SK-N-SH treated with all-trans-retinoic acid at 6 μM for 48 hours (cell line): Measurements from ENCODE around the gene CACNA2D3.

Experiments
- ATAC-seq: fragments of 200-7000 bp; cut with Tn5 transposase; 3 replicates; pipeline ENCODE4 v1.9.1; 2020; ENCODE audit warnings: mild to moderate bottlenecking, moderate library complexity
- ARNTL ChIP-seq: fragments of 450-650 bp; formaldehyde crosslinking; IDR thresholded peaks from 2 replicates; pipeline ENCODE4 v1.5.0; 2020; ENCODE audit warnings: low read depth, mild to moderate bottlenecking, moderate library complexity, borderline replicate concordance
- BACH2 ChIP-seq: fragments of 250-450 bp; sonication (Bioruptor Pico); IDR thresholded peaks from 2 replicates; pipeline ENCODE4 v1.9.0; 2021; ENCODE audit warnings: mild to moderate bottlenecking, borderline replicate concordance
- CSDC2 ChIP-seq: fragments of 250-450 bp; sonication (Bioruptor Pico); IDR thresholded peaks from 2 replicates; pipeline ENCODE4 v1.5.0; 2020; ENCODE audit warnings: mild to moderate bottlenecking, moderate library complexity
- GLIS3 ChIP-seq: fragments of 250-450 bp; sonication (Bioruptor Pico); IDR thresholded peaks from 2 replicates; pipeline ENCODE4 v1.5.0; 2020; ENCODE audit warnings: mild to moderate bottlenecking, moderate library complexity
- ISL1 ChIP-seq: fragments of 250-450 bp; sonication (Bioruptor Pico); IDR thresholded peaks from 2 replicates; pipeline ENCODE4 v2.1.2; 2022; ENCODE audit warnings: mild to moderate bottlenecking, moderate library complexity
- PPARA ChIP-seq: fragments of 250-450 bp; sonication (Bioruptor Pico); IDR thresholded peaks from 2 replicates; pipeline ENCODE4 v1.5.0; 2020; ENCODE audit warnings: mild to moderate bottlenecking, borderline replicate concordance
- SNAI2 ChIP-seq: fragments of 250-450 bp; sonication (Bioruptor Pico); IDR thresholded peaks from 2 replicates; pipeline ENCODE4 v1.5.0; 2020; ENCODE audit warnings: mild to moderate bottlenecking, moderate library complexity
- TCF4 ChIP-seq: fragments of 250-450 bp; sonication (Bioruptor Pico); IDR thresholded peaks from 2 replicates; pipeline ENCODE4 v1.8.0; 2021; ENCODE audit warnings: mild to moderate bottlenecking, moderate library complexity, borderline replicate concordance
- TOX ChIP-seq: fragments of 250-450 bp; sonication (Bioruptor Pico); IDR thresholded peaks from 2 replicates; pipeline ENCODE4 v1.8.0; 2021; ENCODE audit warnings: mild to moderate bottlenecking, moderate library complexity, borderline replicate concordance
- ZC3H10 ChIP-seq: fragments of 250-450 bp; sonication (Bioruptor Pico); IDR thresholded peaks from 2 replicates; pipeline ENCODE4 v1.5.1; 2021; ENCODE audit warnings: mild to moderate bottlenecking, moderate library complexity
- ZFP3 ChIP-seq: fragments of 250-450 bp; sonication (Bioruptor Pico); IDR thresholded peaks from 2 replicates; pipeline ENCODE4 v1.5.0; 2020; ENCODE audit warnings: mild to moderate bottlenecking, moderate library complexity
- ZFP30 ChIP-seq: fragments of 450-650 bp; formaldehyde crosslinking; IDR thresholded peaks from 2 replicates; pipeline ENCODE4 v1.5.0; 2022; ENCODE audit warnings: mild to moderate bottlenecking, moderate library complexity
- ZNF565 ChIP-seq: fragments of 450-650 bp; formaldehyde crosslinking; conservative IDR thresholded peaks from 2 replicates; pipeline ENCODE4 v1.5.0; 2020; ENCODE audit warnings: low read depth, mild to moderate bottlenecking, moderate library complexity
- ZNF70 ChIP-seq: fragments of 450-650 bp; formaldehyde crosslinking; IDR thresholded peaks from 2 replicates; pipeline ENCODE4 v1.5.0; 2020; ENCODE audit warnings: mild to moderate bottlenecking, moderate library complexity
- ZNF8 ChIP-seq: fragments of 450-650 bp; formaldehyde crosslinking; IDR thresholded peaks from 2 replicates; pipeline ENCODE4 v1.5.0; 2020; ENCODE audit warnings: mild to moderate bottlenecking, moderate library complexity
- TF ChIP-seq, protein P1 (sequence below): fragments of 250-450 bp; sonication (Bioruptor Pico); IDR thresholded peaks from 2 replicates; pipeline ENCODE4 v1.8.0; 2020; ENCODE audit warnings: mild to moderate bottlenecking, moderate library complexity, borderline replicate concordance
- TF ChIP-seq, protein P2 (sequence below): fragments of 250-450 bp; sonication (Bioruptor Pico); IDR thresholded peaks from 2 replicates; pipeline ENCODE4 v1.5.0; 2020; ENCODE audit warnings: mild to moderate bottlenecking, moderate library complexity
- TF ChIP-seq, protein P3 (sequence below): fragments of 250-450 bp; sonication (Bioruptor Pico); IDR thresholded peaks from 2 replicates; pipeline ENCODE4 v1.5.1; 2021; ENCODE audit warnings: mild to moderate bottlenecking, moderate library complexity
- TF ChIP-seq, protein P4 (sequence below): fragments of 250-450 bp; sonication (Bioruptor Pico); IDR thresholded peaks from 2 replicates; pipeline ENCODE4 v1.8.0; 2021; ENCODE audit warnings: low read depth, mild to moderate bottlenecking, moderate library complexity, borderline replicate concordance

The CACNA2D3 gene

DNA sequence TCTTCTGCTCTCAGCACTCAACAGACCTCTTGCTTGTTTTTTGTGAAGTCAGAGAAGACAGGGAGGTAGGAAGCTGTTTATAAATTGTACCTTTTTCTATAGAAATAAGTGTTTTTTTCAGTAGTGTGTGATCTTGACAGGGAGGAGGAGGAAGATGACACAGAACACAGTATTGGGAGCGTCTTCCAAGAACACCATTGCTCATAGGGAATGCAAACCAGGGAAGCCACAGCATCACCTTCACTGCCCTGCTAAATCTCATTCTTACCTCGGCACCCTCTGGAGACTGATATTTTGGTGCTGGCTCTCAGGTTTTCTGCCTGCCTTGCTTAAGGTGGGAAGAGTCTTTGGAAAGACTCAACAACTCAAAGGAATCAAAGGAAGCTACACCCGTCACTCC lies 636.1 kb downstream of the CACNA2D3 start:
- TF ChIP-seq ISL1: no peak
- no peak for TF ChIP-seq ZNF8 (CRISPR knock-in tag)
- TF ChIP-seq, protein P1, sequence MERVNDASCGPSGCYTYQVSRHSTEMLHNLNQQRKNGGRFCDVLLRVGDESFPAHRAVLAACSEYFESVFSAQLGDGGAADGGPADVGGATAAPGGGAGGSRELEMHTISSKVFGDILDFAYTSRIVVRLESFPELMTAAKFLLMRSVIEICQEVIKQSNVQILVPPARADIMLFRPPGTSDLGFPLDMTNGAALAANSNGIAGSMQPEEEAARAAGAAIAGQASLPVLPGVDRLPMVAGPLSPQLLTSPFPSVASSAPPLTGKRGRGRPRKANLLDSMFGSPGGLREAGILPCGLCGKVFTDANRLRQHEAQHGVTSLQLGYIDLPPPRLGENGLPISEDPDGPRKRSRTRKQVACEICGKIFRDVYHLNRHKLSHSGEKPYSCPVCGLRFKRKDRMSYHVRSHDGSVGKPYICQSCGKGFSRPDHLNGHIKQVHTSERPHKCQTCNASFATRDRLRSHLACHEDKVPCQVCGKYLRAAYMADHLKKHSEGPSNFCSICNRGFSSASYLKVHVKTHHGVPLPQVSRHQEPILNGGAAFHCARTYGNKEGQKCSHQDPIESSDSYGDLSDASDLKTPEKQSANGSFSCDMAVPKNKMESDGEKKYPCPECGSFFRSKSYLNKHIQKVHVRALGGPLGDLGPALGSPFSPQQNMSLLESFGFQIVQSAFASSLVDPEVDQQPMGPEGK (CRISPR knock-in tag): no peak
- no peak for TF ChIP-seq SNAI2 (CRISPR knock-in tag)
- TF ChIP-seq TOX (CRISPR knock-in tag): no peak
- TF ChIP-seq GLIS3: no peak
- no peak for TF ChIP-seq TCF4
- TF ChIP-seq ZNF565: no peak
- TF ChIP-seq, protein P2, sequence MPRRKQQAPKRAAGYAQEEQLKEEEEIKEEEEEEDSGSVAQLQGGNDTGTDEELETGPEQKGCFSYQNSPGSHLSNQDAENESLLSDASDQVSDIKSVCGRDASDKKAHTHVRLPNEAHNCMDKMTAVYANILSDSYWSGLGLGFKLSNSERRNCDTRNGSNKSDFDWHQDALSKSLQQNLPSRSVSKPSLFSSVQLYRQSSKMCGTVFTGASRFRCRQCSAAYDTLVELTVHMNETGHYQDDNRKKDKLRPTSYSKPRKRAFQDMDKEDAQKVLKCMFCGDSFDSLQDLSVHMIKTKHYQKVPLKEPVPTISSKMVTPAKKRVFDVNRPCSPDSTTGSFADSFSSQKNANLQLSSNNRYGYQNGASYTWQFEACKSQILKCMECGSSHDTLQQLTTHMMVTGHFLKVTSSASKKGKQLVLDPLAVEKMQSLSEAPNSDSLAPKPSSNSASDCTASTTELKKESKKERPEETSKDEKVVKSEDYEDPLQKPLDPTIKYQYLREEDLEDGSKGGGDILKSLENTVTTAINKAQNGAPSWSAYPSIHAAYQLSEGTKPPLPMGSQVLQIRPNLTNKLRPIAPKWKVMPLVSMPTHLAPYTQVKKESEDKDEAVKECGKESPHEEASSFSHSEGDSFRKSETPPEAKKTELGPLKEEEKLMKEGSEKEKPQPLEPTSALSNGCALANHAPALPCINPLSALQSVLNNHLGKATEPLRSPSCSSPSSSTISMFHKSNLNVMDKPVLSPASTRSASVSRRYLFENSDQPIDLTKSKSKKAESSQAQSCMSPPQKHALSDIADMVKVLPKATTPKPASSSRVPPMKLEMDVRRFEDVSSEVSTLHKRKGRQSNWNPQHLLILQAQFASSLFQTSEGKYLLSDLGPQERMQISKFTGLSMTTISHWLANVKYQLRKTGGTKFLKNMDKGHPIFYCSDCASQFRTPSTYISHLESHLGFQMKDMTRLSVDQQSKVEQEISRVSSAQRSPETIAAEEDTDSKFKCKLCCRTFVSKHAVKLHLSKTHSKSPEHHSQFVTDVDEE (CRISPR knock-in tag): no peak
- TF ChIP-seq PPARA (CRISPR knock-in tag): no peak
- no peak for TF ChIP-seq CSDC2 (CRISPR knock-in tag)
- no peak for TF ChIP-seq ZFP30 (CRISPR knock-in tag)
- ATAC-seq: no peak

DNA sequence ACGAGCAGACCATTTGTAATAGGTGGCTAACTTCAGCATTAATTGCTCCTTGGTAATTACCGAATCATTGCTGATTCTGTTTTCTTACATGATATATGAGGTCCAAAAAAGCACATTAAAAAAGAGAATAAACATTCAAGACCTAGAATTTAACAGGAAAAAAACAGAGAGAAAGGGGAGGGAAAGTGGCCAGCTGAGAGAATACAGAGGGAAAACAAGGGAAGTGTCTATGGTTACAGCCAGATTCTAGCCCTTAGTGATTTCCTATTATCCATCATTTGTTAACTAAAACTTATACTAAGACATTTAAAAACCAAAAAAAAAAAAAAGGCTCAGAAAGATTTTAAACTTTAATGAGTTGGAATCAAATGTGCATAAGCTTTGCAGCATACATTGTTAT lies 636.8 kb downstream of the CACNA2D3 start:
- no peak for ATAC-seq
- TF ChIP-seq, protein P3, sequence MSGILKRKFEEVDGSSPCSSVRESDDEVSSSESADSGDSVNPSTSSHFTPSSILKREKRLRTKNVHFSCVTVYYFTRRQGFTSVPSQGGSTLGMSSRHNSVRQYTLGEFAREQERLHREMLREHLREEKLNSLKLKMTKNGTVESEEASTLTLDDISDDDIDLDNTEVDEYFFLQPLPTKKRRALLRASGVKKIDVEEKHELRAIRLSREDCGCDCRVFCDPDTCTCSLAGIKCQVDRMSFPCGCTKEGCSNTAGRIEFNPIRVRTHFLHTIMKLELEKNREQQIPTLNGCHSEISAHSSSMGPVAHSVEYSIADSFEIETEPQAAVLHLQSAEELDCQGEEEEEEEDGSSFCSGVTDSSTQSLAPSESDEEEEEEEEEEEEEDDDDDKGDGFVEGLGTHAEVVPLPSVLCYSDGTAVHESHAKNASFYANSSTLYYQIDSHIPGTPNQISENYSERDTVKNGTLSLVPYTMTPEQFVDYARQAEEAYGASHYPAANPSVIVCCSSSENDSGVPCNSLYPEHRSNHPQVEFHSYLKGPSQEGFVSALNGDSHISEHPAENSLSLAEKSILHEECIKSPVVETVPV (CRISPR knock-in tag): no peak
- TF ChIP-seq SNAI2 (CRISPR knock-in tag): no peak
- no peak for TF ChIP-seq ZNF70
- no peak for TF ChIP-seq BACH2 (CRISPR knock-in tag)
- no peak for TF ChIP-seq CSDC2 (CRISPR knock-in tag)

DNA sequence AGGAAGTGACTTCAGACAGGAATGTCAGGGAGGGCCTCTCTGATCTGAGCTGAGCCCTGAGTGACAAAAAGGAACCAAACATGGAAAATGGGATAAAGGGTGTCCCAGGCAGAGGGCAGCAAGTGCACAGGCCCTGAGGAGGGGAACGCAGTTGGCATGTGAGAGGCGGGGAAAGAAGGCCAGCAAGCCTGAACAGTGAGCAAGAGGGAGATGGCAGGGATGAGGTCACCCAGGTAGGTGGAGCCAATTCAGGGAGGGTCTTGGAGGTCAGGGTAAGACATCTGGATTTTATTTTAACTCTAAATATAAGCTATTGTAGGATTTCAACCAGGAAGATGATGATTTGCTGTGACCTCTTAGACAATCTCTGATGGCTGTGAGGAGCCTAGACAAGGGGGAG lies 637.8 kb downstream of the CACNA2D3 start:
- TF ChIP-seq TCF4 (no peak), ZFP3 (CRISPR knock-in tag) (no peak), ZC3H10 (no peak), ARNTL (CRISPR knock-in tag) (no peak), CSDC2 (CRISPR knock-in tag) (no peak), TOX (CRISPR knock-in tag) (no peak), SNAI2 (CRISPR knock-in tag) (no peak)
- TF ChIP-seq, protein P2 (CRISPR knock-in tag): no peak
- TF ChIP-seq, protein P4, sequence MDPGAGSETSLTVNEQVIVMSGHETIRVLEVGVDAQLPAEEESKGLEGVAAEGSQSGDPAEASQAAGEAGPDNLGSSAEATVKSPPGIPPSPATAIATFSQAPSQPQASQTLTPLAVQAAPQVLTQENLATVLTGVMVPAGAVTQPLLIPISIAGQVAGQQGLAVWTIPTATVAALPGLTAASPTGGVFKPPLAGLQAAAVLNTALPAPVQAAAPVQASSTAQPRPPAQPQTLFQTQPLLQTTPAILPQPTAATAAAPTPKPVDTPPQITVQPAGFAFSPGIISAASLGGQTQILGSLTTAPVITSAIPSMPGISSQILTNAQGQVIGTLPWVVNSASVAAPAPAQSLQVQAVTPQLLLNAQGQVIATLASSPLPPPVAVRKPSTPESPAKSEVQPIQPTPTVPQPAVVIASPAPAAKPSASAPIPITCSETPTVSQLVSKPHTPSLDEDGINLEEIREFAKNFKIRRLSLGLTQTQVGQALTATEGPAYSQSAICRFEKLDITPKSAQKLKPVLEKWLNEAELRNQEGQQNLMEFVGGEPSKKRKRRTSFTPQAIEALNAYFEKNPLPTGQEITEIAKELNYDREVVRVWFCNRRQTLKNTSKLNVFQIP (CRISPR knock-in tag): no peak
- TF ChIP-seq, protein P1 (CRISPR knock-in tag): no peak

More for the DNA sequence above, 637.8 kb downstream of the CACNA2D3 start:
- ATAC-seq: no peak
